Glutamatergic neuron (in vitro differentiated cells): Measurements from ENCODE around the gene SHROOM3. TPM values are rescaled to one million over a fixed set of nuclear protein-coding genes. Genes with fewer than 3 reads are reported as not detected.
A peak's percentile ranks its signal among the peaks of the same experiment; 100 is the strongest.

Source experiments
- DNase-seq: peaks from one replicate; pipeline ENCODE4 v3.0.0; 2022
- H3K27ac Mint-ChIP-seq: one replicate; pipeline ENCODE4 v1.8.0; 2020; ENCODE audit warnings: mild to moderate bottlenecking, mixed read lengths, inconsistent platforms; ENCODE audit not compliant: unreplicated experiment
- H3K27me3 Mint-ChIP-seq: one replicate; pipeline ENCODE4 v1.8.0; 2020; ENCODE audit warnings: mild to moderate bottlenecking, moderate library complexity, mixed read lengths, inconsistent platforms; ENCODE audit not compliant: unreplicated experiment
- H3K36me3 Mint-ChIP-seq: one replicate; pipeline ENCODE4 v1.8.0; 2020; ENCODE audit warnings: mild to moderate bottlenecking, mixed read lengths, inconsistent platforms; ENCODE audit not compliant: unreplicated experiment
- H3K4me1 Mint-ChIP-seq: one replicate; pipeline ENCODE4 v1.8.0; 2020; ENCODE audit warnings: mild to moderate bottlenecking, low read depth, mixed read lengths, inconsistent platforms; ENCODE audit not compliant: unreplicated experiment
- H3K4me3 Mint-ChIP-seq: one replicate; pipeline ENCODE4 v1.8.0; 2020; ENCODE audit warnings: mild to moderate bottlenecking, mixed read lengths, inconsistent platforms; ENCODE audit not compliant: unreplicated experiment
- H3K9me3 Mint-ChIP-seq: one replicate; pipeline ENCODE4 v1.8.0; 2020; ENCODE audit warnings: mild to moderate bottlenecking, moderate library complexity, mixed read lengths, inconsistent platforms; ENCODE audit not compliant: unreplicated experiment
- CTCF ChIP-seq: fragments of 200-600 bp; sonication (generic); IDR thresholded peaks from one replicate; pipeline ENCODE4 v1.5.0; 2021; ENCODE audit not compliant: partially characterized antibody, unreplicated experiment
- total RNA-seq: library from RNA; stranded (reverse); fragmentation: NEBNext Ultra II Directional; extraction: Animal tissue kit (Norgen Biotek cat#: 25700); gene quantifications from one replicate; pipeline ENCODE4 v1.2.1, GENCODE V29; 2021; ENCODE audit not compliant: unreplicated experiment

Gene SHROOM3
- total RNA-seq, 1 donor from 2014 or later = 1.9 TPM

DNA sequence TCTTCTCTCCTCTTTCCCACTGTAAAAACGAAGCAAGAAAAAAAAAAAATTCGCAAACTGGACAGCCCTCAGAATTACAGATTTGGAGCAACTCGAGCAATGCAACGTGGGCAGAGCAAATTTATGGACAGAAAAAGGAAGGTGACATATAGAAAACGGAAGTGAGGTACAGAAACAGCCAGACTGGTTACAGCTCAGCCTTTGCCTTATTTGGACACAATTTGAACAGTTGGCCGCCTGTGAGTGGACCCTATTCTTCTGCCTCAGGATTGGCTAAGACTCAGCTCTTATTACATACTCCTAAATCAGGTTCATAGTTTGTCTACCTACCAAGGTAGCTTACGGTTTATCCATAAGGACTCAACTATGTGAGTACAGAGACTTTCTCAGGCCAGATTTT is 364.1 kb downstream of the SHROOM3 start:
- peaks cover 22% of the 10 kb centered on the region for H3K4me1 Mint-ChIP-seq
- H3K27me3 Mint-ChIP-seq = no peaks in the 10 kb centered on the region
- DNase-seq = no peak
- no peak for TF ChIP-seq CTCF
- H3K27ac Mint-ChIP-seq = no peak overlapping the region
- no peak overlapping the region for H3K4me3 Mint-ChIP-seq
- H3K9me3 Mint-ChIP-seq = peaks cover 2% of the 10 kb centered on the region
- H3K36me3 Mint-ChIP-seq = no peaks in the 10 kb centered on the region

DNA sequence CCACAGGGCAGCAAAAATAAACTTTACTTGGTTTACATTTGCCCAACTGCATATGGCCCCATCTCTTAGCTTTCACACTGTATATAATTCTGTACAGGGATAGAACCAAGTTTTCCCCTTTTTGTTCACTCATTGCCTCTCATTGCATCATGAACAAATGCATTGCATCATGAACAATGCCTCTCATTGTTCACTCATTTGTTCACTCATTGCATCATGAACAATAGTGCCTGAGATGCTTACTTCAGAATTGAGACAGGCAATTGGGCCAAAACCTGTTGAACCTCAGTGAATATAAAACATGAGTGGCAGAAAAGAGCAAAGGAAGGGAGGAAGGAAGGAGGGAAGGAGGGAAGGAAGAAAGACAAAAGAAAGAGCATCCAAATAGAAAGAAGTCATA is 364.7 kb downstream of the SHROOM3 start:
- no peak for TF ChIP-seq CTCF

GRCh38 chr4:76800902-76801301 is 365.9 kb downstream of the SHROOM3 start:
- no peaks in the 10 kb centered on the region for H3K27me3 Mint-ChIP-seq
- no peak overlapping the region for H3K4me3 Mint-ChIP-seq
- no peak overlapping the region for H3K27ac Mint-ChIP-seq
- no peak for DNase-seq
- peaks cover 2% of the 10 kb centered on the region for H3K9me3 Mint-ChIP-seq
- no peak for TF ChIP-seq CTCF
- H3K4me1 Mint-ChIP-seq = peaks cover 29% of the 10 kb centered on the region
- H3K36me3 Mint-ChIP-seq = no peaks in the 10 kb centered on the region

More for the DNA sequence above, 364.7 kb downstream of the SHROOM3 start:
- Mint-ChIP-seq H3K4me1 (peaks cover 27% of the 10 kb centered on the region), H3K9me3 (peaks cover 2% of the 10 kb centered on the region), H3K36me3 (no peaks in the 10 kb centered on the region), H3K4me3 (no peak overlapping the region), H3K27ac (no peak overlapping the region), H3K27me3 (no peaks in the 10 kb centered on the region)
- no peak for DNase-seq

DNA sequence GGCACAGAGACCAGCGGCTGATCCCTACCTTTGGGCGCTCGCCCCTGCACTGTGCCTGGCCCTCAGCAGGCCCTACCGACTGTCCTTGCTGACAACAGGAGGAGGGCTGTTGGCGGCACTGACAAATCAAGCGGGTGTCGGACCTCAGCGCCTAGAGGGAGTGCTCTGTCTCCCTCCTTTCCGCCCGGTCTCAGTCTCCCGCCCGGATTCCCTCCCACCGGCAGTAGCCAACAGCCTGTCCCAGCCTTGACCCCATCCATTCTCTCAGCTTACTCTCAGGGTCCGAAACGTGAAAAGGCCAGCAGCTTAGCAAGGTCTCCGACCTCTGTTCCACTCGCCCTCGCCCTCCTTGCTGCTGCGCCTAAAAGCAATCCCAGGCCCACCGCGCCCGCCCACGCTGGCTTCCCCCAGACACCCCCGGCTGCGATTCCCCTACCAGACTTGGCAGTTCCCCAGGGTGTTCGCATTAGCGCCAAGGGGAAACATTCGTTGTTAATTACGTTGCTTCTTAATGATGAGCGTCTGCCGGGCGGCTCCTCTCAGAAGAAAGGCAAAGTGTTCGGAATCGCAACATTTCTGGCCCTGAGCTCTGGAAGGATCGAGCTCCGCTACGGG is 366.7 kb downstream of the SHROOM3 start:
- peaks cover 2% of the 10 kb centered on the region for H3K9me3 Mint-ChIP-seq
- no peaks in the 10 kb centered on the region for H3K27me3 Mint-ChIP-seq
- H3K4me3 Mint-ChIP-seq = peak overlapping the region; percentile 69
- H3K4me1 Mint-ChIP-seq = peaks cover 29% of the 10 kb centered on the region
- peaks cover 5% of the 10 kb centered on the region for H3K36me3 Mint-ChIP-seq
- peak; percentile 46 for DNase-seq
- H3K27ac Mint-ChIP-seq = peak overlapping the region; percentile 93
- TF ChIP-seq CTCF = no peak

GRCh38 chr4:76802236-76803021 is 367.4 kb downstream of the SHROOM3 start:
- peak; percentile 43 for DNase-seq
- Mint-ChIP-seq H3K9me3 (peaks cover 2% of the 10 kb centered on the region), H3K36me3 (peaks cover 12% of the 10 kb centered on the region), H3K4me1 (peaks cover 29% of the 10 kb centered on the region), H3K27me3 (no peaks in the 10 kb centered on the region), H3K4me3 (peak overlapping the region; percentile 69), H3K27ac (peak overlapping the region; percentile 93)
- TF ChIP-seq CTCF = no peak
